GM12875 (cell line): Measurements from ENCODE around the gene CFAP410.

Source experiments
- H3K4me3 ChIP-seq: one replicate; pipeline ENCODE4 v1.5.1; 2011; ENCODE audit warnings: low read depth, low read length, control low read depth
- TF ChIP-seq, protein P1 (sequence below): IDR thresholded peaks from 2 replicates; pipeline ENCODE4 v1.5.1; 2011; ENCODE audit warnings: low read depth, mild to moderate bottlenecking, control low read depth, inconsistent platforms, low read length, moderate library complexity, borderline replicate concordance; ENCODE audit not compliant: insufficient read depth

The CFAP410 gene

DNA sequence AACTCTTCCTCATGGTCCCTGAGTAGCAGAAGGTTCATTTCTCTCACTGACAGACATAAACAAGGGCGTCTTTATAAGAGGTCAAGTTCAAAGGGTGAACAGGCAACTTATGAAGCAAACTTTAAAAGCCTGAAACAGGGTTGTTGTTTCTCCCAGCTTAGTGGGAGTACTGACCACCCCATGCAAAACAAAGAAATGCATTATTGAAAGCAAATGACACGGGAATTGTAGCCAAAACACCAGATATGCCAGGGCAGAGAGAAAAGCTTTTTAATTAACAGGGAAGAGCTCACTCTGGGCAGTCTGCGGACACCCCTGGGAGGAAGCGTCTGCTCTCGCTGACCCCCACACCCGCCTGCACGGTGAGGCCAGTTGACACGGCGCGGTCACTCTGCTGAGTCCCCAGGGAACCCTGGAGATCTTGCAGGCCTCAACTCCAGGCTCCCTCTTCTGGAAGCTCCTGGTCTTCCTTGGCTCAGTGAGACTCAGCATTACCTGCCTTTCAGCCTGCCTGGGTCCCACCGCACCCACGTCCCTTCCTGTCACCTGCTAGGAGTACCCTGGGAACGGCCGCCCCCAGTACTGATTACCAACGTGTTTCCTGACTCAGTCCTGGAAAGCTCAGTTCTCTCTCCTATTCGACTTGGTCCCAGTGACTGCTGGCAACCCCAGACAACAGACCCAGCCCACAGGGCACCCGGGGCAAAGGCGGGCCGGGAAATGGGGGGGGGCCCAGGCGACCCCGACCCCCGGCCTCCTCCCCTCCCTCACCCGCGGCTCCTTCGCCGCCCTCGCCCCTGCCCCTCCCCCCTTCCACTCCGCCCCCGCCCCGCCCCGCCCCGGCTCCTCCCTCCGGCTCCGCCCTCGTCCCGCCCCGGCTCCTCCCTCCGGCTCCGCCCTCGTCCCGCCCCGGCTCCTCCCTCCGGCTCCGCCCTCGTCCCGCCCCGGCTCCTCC lies 972 bp downstream of the CFAP410 start:
- TF ChIP-seq, protein P1, sequence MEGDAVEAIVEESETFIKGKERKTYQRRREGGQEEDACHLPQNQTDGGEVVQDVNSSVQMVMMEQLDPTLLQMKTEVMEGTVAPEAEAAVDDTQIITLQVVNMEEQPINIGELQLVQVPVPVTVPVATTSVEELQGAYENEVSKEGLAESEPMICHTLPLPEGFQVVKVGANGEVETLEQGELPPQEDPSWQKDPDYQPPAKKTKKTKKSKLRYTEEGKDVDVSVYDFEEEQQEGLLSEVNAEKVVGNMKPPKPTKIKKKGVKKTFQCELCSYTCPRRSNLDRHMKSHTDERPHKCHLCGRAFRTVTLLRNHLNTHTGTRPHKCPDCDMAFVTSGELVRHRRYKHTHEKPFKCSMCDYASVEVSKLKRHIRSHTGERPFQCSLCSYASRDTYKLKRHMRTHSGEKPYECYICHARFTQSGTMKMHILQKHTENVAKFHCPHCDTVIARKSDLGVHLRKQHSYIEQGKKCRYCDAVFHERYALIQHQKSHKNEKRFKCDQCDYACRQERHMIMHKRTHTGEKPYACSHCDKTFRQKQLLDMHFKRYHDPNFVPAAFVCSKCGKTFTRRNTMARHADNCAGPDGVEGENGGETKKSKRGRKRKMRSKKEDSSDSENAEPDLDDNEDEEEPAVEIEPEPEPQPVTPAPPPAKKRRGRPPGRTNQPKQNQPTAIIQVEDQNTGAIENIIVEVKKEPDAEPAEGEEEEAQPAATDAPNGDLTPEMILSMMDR, result no peak
- no peak overlapping the region for H3K4me3 ChIP-seq

DNA sequence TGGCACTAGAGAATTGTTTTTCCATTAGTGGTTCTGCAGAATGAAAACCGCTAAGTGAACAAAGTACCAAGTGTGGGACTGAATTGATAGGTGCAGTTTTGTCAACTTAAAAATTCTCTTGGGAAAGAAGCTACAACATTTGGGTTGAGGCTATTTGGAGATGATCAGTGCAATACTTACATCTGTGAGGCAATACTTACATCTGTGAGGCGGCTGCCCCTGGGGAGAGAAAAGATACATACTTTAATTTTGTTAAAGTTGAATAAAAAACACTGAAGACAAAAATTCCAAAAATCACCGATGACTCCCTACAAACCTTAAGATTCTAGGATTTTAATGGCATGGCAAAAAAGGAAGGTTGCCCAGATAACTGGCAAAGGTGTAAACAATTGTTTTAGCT lies 1.7 kb downstream of the CFAP410 start:
- no peak overlapping the region for H3K4me3 ChIP-seq
- TF ChIP-seq, protein P1, result no peak

GRCh38 chr21:44335266-44336059 lies 3.7 kb downstream of the CFAP410 start:
- TF ChIP-seq, protein P1, result no peak
- no peak overlapping the region for H3K4me3 ChIP-seq

DNA sequence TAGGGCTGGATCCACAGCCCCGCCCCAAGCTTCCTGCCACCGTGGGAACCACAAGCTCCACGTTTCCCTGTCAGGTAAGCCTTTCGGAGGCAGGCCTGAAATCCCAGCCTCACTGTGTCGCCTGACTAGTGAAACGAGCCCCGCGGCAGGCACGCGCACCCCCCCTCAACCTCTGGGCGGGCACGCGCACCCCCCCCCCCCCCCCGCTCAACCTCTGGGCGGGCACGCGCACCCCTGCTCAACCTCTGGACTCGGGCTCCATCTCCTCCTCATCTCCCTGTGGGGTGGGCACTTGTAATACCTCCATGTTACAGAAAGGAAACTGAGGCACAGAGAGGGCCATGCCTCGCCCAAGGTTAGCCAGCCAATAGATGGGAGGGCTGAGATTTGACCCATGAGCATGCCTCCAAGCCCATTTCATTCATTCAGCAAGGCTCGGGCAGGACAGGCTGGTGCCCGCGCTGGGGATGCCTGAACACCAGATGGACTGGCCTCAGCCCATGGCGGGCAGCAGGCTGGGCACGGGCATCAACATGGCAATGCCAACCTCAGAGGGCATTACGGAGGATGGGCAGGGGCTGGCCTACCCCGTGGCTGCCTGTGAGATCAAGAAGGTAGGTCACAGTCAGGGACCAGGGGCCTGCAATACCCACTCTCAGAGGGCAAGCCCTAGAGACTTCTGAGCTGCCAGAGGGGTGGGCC lies 4.7 kb downstream of the CFAP410 start:
- H3K4me3 ChIP-seq, result no peak overlapping the region
- TF ChIP-seq, protein P1, result no peak

GRCh38 chr21:44333509-44334328 lies 5.5 kb downstream of the CFAP410 start:
- H3K4me3 ChIP-seq, result no peak overlapping the region
- TF ChIP-seq, protein P1, result no peak

GRCh38 chr21:44332965-44333364 lies 6.2 kb downstream of the CFAP410 start:
- TF ChIP-seq, protein P1, result no peak
- H3K4me3 ChIP-seq, result no peak overlapping the region
